WTC11 (cell line): ENCODE data around the gene DIABLO. TPM values are rescaled to one million over a fixed set of nuclear protein-coding genes. Genes with fewer than 3 reads are reported as not detected.
A peak's percentile ranks its signal among the peaks of the same experiment; 100 is the strongest.

Experiments used
- ATAC-seq: fragments of 200-7000 bp; cut with Tn5 transposase; 2 replicates; pipeline ENCODE4 v1.10.0; 2021; ENCODE audit warnings: mild to moderate bottlenecking, moderate library complexity
- CTCF ChIA-PET: fragments of 300-600 bp; sonication (Branson Sonifier 250); formaldehyde crosslinking; loops from one replicate; lab custom pipeline; 2021; ENCODE audit warnings: antibody characterized with exemption; lab: Charles Lee
- POLR2A ChIA-PET: fragments of 350-600 bp; sonication (Branson Sonifier 250); formaldehyde crosslinking; loops from one replicate; lab custom pipeline; 2021; ENCODE audit warnings: antibody characterized with exemption; lab: Charles Lee
- DNase-seq: peaks from one replicate; pipeline ENCODE4 v3.0.0; 2021; ENCODE audit warnings: low spot score
- H3K27ac Mint-ChIP-seq: 2 replicates; pipeline ENCODE4 v1.8.0; 2021; ENCODE audit warnings: mixed read lengths
- H3K27me3 Mint-ChIP-seq: 2 replicates; pipeline ENCODE4 v1.8.0; 2021; ENCODE audit warnings: low read depth, mild to moderate bottlenecking, moderate library complexity, mixed read lengths
- H3K36me3 Mint-ChIP-seq: 2 replicates; pipeline ENCODE4 v1.8.0; 2021; ENCODE audit warnings: mixed read lengths
- H3K4me1 Mint-ChIP-seq: 2 replicates; pipeline ENCODE4 v1.8.0; 2022; ENCODE audit warnings: mixed read lengths
- H3K4me3 Mint-ChIP-seq: 2 replicates; pipeline ENCODE4 v1.8.0; 2021; ENCODE audit warnings: mild to moderate bottlenecking, moderate library complexity, mixed read lengths
- H3K9me3 Mint-ChIP-seq: 2 replicates; pipeline ENCODE4 v1.8.0; 2021; ENCODE audit warnings: mixed read lengths
- ATF1 ChIP-seq: sonication (generic); formaldehyde crosslinking; IDR thresholded peaks from 2 replicates; pipeline ENCODE4 v1.8.1; 2023; ENCODE audit warnings: mild to moderate bottlenecking, moderate library complexity, missing genetic modification reagents
- CBFB ChIP-seq: sonication (generic); formaldehyde crosslinking; IDR thresholded peaks from 2 replicates; pipeline ENCODE4 v1.8.1; 2022; ENCODE audit warnings: mild to moderate bottlenecking, low read depth, missing genetic modification reagents
- CREM ChIP-seq: sonication (generic); formaldehyde crosslinking; IDR thresholded peaks from 2 replicates; pipeline ENCODE4 v1.8.1; 2022; ENCODE audit warnings: mild to moderate bottlenecking, missing genetic modification reagents, moderate library complexity
- CTCF ChIP-seq: fragments of 200-600 bp; IDR thresholded peaks from 2 replicates; pipeline ENCODE4 v1.8.0; 2022; ENCODE audit warnings: antibody characterized with exemption
- E2F4 ChIP-seq: sonication (generic); formaldehyde crosslinking; IDR thresholded peaks from 2 replicates; pipeline ENCODE4 v1.8.1; 2022; ENCODE audit warnings: low read depth, mild to moderate bottlenecking, moderate library complexity, missing genetic modification reagents, borderline replicate concordance
- HMGA2 ChIP-seq: fragments of 250-450 bp; sonication (Bioruptor Pico); IDR thresholded peaks from 2 replicates; pipeline ENCODE4 v1.4.0; 2021; ENCODE audit warnings: mild to moderate bottlenecking, moderate library complexity
- HMGXB4 ChIP-seq: sonication (generic); formaldehyde crosslinking; IDR thresholded peaks from 2 replicates; pipeline ENCODE4 v1.8.1; 2023; ENCODE audit warnings: mild to moderate bottlenecking, moderate library complexity, missing genetic modification reagents
- IRF1 ChIP-seq: sonication (generic); formaldehyde crosslinking; IDR thresholded peaks from 2 replicates; pipeline ENCODE4 v1.8.0; 2023; ENCODE audit warnings: missing genetic modification reagents
- JAZF1 ChIP-seq: fragments of 250-450 bp; sonication (Bioruptor Pico); IDR thresholded peaks from 2 replicates; pipeline ENCODE4 v1.9.0; 2021; ENCODE audit warnings: moderate library complexity, mild to moderate bottlenecking, inconsistent platforms
- MXD4 ChIP-seq: fragments of 250-450 bp; sonication (Bioruptor Pico); IDR thresholded peaks from 2 replicates; pipeline ENCODE4 v1.8.0; 2021; ENCODE audit warnings: mild to moderate bottlenecking, moderate library complexity, borderline replicate concordance
- NFATC4 ChIP-seq: fragments of 250-450 bp; sonication (Bioruptor Pico); IDR thresholded peaks from 2 replicates; pipeline ENCODE4 v1.9.0; 2021; ENCODE audit warnings: mild to moderate bottlenecking
- NFYB ChIP-seq: sonication (generic); formaldehyde crosslinking; conservative IDR thresholded peaks from 2 replicates; pipeline ENCODE4 v1.8.0; 2022; ENCODE audit warnings: low read depth, missing genetic modification reagents
- NR2C2 ChIP-seq: sonication (generic); formaldehyde crosslinking; IDR thresholded peaks from 2 replicates; pipeline ENCODE4 v1.8.0; 2022; ENCODE audit warnings: mild to moderate bottlenecking, missing genetic modification reagents
- RELA ChIP-seq: sonication (generic); formaldehyde crosslinking; IDR thresholded peaks from 2 replicates; pipeline ENCODE4 v1.8.1; 2022; ENCODE audit warnings: missing genetic modification reagents, mild to moderate bottlenecking, borderline replicate concordance
- STAT6 ChIP-seq: sonication (generic); formaldehyde crosslinking; conservative IDR thresholded peaks from 2 replicates; pipeline ENCODE4 v1.8.1; 2023; ENCODE audit warnings: mild to moderate bottlenecking, low read depth, missing genetic modification reagents, moderate library complexity
- ZBTB21 ChIP-seq: sonication (generic); formaldehyde crosslinking; IDR thresholded peaks from 2 replicates; pipeline ENCODE4 v1.8.1; 2023; ENCODE audit warnings: mild to moderate bottlenecking, missing genetic modification reagents, borderline replicate concordance
- ZNF121 ChIP-seq: sonication (generic); formaldehyde crosslinking; IDR thresholded peaks from 2 replicates; pipeline ENCODE4 v1.8.0; 2023; ENCODE audit warnings: missing genetic modification reagents
- ZNF138 ChIP-seq: sonication (generic); formaldehyde crosslinking; conservative IDR thresholded peaks from 2 replicates; pipeline ENCODE4 v1.8.1; 2022; ENCODE audit warnings: mild to moderate bottlenecking, moderate library complexity, missing genetic modification reagents
- ZNF263 ChIP-seq: sonication (generic); formaldehyde crosslinking; IDR thresholded peaks from 2 replicates; pipeline ENCODE4 v1.8.1; 2022; ENCODE audit warnings: low read depth, mild to moderate bottlenecking, moderate library complexity, missing genetic modification reagents
- ZNF416 ChIP-seq: fragments of 250-450 bp; sonication (Bioruptor Pico); IDR thresholded peaks from 2 replicates; pipeline ENCODE4 v1.9.0; 2021; ENCODE audit warnings: mild to moderate bottlenecking, inconsistent platforms
- ZNF425 ChIP-seq: fragments of 250-450 bp; sonication (Bioruptor Pico); conservative IDR thresholded peaks from 2 replicates; pipeline ENCODE4 v1.9.0; 2021; ENCODE audit warnings: mild to moderate bottlenecking
- ZSCAN18 ChIP-seq: fragments of 250-450 bp; sonication (Bioruptor Pico); IDR thresholded peaks from 2 replicates; pipeline ENCODE4 v2.1.2; 2022; ENCODE audit warnings: mild to moderate bottlenecking, moderate library complexity
- total RNA-seq: library from RNA; stranded (reverse); gene quantifications from 3 replicates; pipeline ENCODE4 v1.2.3, GENCODE V29; 2021

The DIABLO gene
- total RNA-seq, 1 experiment from 2014 or later, result 61.7 TPM

- TF ChIP-seq ZNF425 (no peak), MXD4 (CRISPR knock-in tag) (no peak), ZNF416 (CRISPR knock-in tag) (no peak)
Observed at GRCh38 chr12:122185494-122186082, 40.3 kb downstream of the DIABLO start (continued).

- Mint-ChIP-seq H3K36me3 (no peaks in the 10 kb centered on the region), H3K4me3 (no peak overlapping the region), H3K27ac (no peak overlapping the region), H3K27me3 (peaks cover 17% of the 10 kb centered on the region), H3K9me3 (no peaks in the 10 kb centered on the region), H3K4me1 (peaks cover 3% of the 10 kb centered on the region; the same call in 1 of the 2 replicates)
- CTCF ChIA-PET, result no interaction called here
- no peak for DNase-seq
- TF ChIP-seq ZNF121 (CRISPR knock-in tag) (peak; percentile 85), NFYB (CRISPR knock-in tag) (no peak)
- POLR2A ChIA-PET, result interaction anchor here (0.6 kb wide), 1 partner anchor 64 kb away, joined by 3 read pairs; no protein-coding TSS in a partner anchor
- no peak for ATAC-seq
Observed at GRCh38 chr12:122185079-122185478, 40.8 kb downstream of the DIABLO start.

- ATAC-seq, result no peak
- Mint-ChIP-seq H3K27ac (no peak overlapping the region), H3K27me3 (peaks cover 17% of the 10 kb centered on the region), H3K4me1 (peaks cover 3% of the 10 kb centered on the region; the same call in 1 of the 2 replicates), H3K36me3 (no peaks in the 10 kb centered on the region), H3K4me3 (peak overlapping the region; percentile 48), H3K9me3 (no peaks in the 10 kb centered on the region)
- no peak for DNase-seq
- POLR2A ChIA-PET, result interaction anchor here (0.6 kb wide), 1 partner anchor 64 kb away, joined by 3 read pairs; no protein-coding TSS in a partner anchor
- CTCF ChIA-PET, result no interaction called here
- TF ChIP-seq IRF1 (CRISPR knock-in tag), result no peak
- no peak for TF ChIP-seq CTCF
- no peak for TF ChIP-seq E2F4 (CRISPR knock-in tag)
- TF ChIP-seq STAT6 (CRISPR knock-in tag), result no peak
- no peak for TF ChIP-seq HMGA2 (CRISPR knock-in tag)
- no peak for TF ChIP-seq CREM (CRISPR knock-in tag)
- TF ChIP-seq HMGXB4 (CRISPR knock-in tag), result no peak
- no peak for TF ChIP-seq ATF1 (CRISPR knock-in tag)
- TF ChIP-seq RELA, result no peak
- no peak for TF ChIP-seq ZNF138 (CRISPR knock-in tag)
- no peak for TF ChIP-seq NFATC4 (CRISPR knock-in tag)
- no peak for TF ChIP-seq ZSCAN18 (CRISPR knock-in tag)
- TF ChIP-seq ZNF263 (CRISPR knock-in tag), result no peak
- no peak for TF ChIP-seq JAZF1 (CRISPR knock-in tag)
- no peak for TF ChIP-seq CBFB (CRISPR knock-in tag)
- no peak for TF ChIP-seq ZBTB21 (CRISPR knock-in tag)
- no peak for TF ChIP-seq NR2C2 (CRISPR knock-in tag)
- no peak for TF ChIP-seq ZNF121 (CRISPR knock-in tag)
Observed at GRCh38 chr12:122184517-122184916, 41.3 kb downstream of the DIABLO start.
